Mucosa of descending colon (tissue), 3 donors: Measurements from ENCODE around the gene RBBP6. TPM values are rescaled to one million over a fixed set of nuclear protein-coding genes. Genes with fewer than 3 reads are reported as not detected.
"Not testable (repeated sequence)": the region's sequence is repeated elsewhere in the genome, so short reads cannot be mapped to it uniquely, and the experiment has no call there.

Experiments
- ATAC-seq: fragments of 200-7000 bp; cut with Tn5 transposase; one replicate; pipeline ENCODE4 v1.9.1; 2020; ENCODE audit warnings: mild to moderate bottlenecking, moderate library complexity
- DNase-seq, 3 donors: peaks; one replicate each; pipeline ENCODE4 v3.0.0-alpha.2; 2020
- H3K36me3 ChIP-seq: fragments of 200-600 bp; one replicate; pipeline ENCODE4 v1.8.0; 2021; ENCODE audit warnings: low read depth, mild to moderate bottlenecking
- H3K4me1 ChIP-seq: fragments of 200-600 bp; one replicate; pipeline ENCODE4 v1.8.0; 2021; ENCODE audit warnings: low read depth, mild to moderate bottlenecking
- H3K4me3 ChIP-seq: fragments of 200-600 bp; one replicate; pipeline ENCODE4 v1.8.0; 2021; ENCODE audit warnings: mild to moderate bottlenecking
- H3K9me3 ChIP-seq: fragments of 200-600 bp; one replicate; pipeline ENCODE4 v1.8.0; 2021; ENCODE audit warnings: mild to moderate bottlenecking
- CTCF ChIP-seq: fragments of 200-600 bp; IDR thresholded peaks from one replicate; pipeline ENCODE4 v1.8.0; 2022; ENCODE audit warnings: antibody characterized with exemption, mild to moderate bottlenecking
- intact Hi-C, 2 donors: fragments of 100-400 bp; cut with DNase I in 1 of 2; cut with micrococcal nuclease in 1 of 2; formaldehyde crosslinking; loops; one replicate each; pipeline versions ENCODE4 v1.11.0 to v1.11.1; 2022; cut with DNase I, micrococcal nuclease
- long read RNA-seq, 2 donors: library from polyadenylated mRNA; unstranded; transcript quantifications; one replicate each; pipeline ENCODE4 v2.0.0, GENCODE V29; 2019 to 2021
- total RNA-seq, 3 donors: library from RNA; stranded (reverse); fragmentation: NEBNext Ultra II Directional in 2 of 3; extraction: Animal tissue kit (Norgen Biotek cat#: 25700) in 2 of 3; gene quantifications; one replicate each; pipeline versions ENCODE4 v1.2.1 to v1.2.4, GENCODE V29; 2021 to 2023
- donor health status: DM: no; HTN: no; CAD: no; lungs with moderate emphysema.
- donor health status: DM: no; HTN: no; CAD: no.
- donor health status: DM: no; HTN: yes; CAD: no.

Gene RBBP6
- total RNA-seq = 10 to 100 TPM; 36.3 to 61.5 (median 37.4) TPM
- long read RNA-seq, donor 1, transcript RBBP6-204 (3 exons, 854 nt) = major isoform, 12 of 34 reads
- long read RNA-seq, donor 1, partial matches to known transcripts = 10 of 34 reads
- long read RNA-seq, donor 1, other reads (novel, unspliced or antisense) = 12 of 34 reads
- long read RNA-seq, donor 2, partial matches to known transcripts = 2 of 4 reads
- long read RNA-seq, donor 2, other reads (novel, unspliced or antisense) = 1 of 4 reads

DNA sequence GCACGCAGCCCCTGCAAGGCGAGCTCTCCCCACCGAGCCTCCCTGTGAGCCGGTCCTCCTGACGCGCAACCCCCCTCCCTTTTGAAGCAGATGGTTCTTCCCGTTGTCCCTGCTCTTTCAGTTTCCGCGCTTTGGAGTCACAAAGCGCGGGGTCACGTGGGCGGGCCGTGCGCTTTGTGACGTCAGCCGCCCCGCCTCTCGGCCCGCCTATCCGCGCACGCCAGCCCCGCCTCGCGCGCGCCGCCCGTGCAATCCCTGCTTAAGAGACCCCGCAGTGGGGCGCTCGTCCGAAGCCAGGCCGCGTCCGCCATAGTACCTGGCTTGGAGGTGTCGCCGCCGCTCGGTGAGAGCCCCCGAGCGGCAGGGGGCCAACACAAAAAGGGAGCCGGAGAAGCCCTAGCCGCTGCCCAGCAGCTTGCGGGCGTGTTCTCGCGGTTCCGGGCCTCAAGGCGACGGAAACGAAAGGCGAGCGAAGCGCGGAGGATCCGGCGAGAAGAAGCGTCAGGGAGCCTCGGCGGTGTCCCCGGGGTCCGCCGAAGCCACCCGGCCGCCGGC, at the start of gene RBBP6:
TSS of gene RBBP6 (plus strand) at position 272 of the 555 bp plus-strand sequence. CDS start 1,061 bp downstream, outside the sequence.
- DNase-seq = peak; percentile 96
- ATAC-seq = peak; percentile 97
- peak; percentile 56 for TF ChIP-seq CTCF
- intact Hi-C loops = no loop called here
- Histone ChIP-seq H3K4me1 (peaks cover 8% of the 10 kb centered on the region), H3K36me3 (no peaks in the 10 kb centered on the region), H3K4me3 (peak within 1 kb of the TSS; percentile 95), H3K9me3 (no peaks in the 10 kb centered on the region)

GRCh38 chr16:24490866-24491265, 48.5 kb upstream of the RBBP6 start:
- no peak for TF ChIP-seq CTCF
- H3K4me1 ChIP-seq = no peaks in the 10 kb centered on the region
- no peak overlapping the region for H3K4me3 ChIP-seq
- ATAC-seq (no peak), DNase-seq (no peak)
- intact Hi-C loops = no loop called here
- H3K36me3 ChIP-seq = no peaks in the 10 kb centered on the region
- H3K9me3 ChIP-seq = no peaks in the 10 kb centered on the region

DNA sequence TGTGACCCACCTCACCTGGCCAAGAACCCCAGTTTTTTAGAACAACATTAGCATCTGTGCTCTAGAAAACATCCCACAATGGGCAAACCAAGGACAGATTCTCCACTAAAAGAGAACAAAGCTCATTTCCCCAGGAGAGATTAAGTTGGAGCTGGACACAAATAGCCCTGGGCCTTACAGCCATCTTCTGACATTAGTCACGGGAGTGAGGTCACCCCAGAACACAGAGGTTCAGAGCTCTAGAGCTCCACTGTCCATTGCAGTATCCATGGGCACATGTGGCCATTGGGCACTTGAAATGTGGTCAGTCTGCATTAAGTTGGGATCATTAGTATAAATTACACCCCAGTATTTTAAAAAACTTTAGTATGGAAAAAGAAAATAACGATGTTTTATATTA, 47.6 kb upstream of the RBBP6 start:
- H3K36me3 ChIP-seq = no peaks in the 10 kb centered on the region

GRCh38 chr16:24493821-24494220, 45.5 kb upstream of the RBBP6 start:
- no peak for TF ChIP-seq CTCF
- ATAC-seq (no peak), DNase-seq (no peak)
- intact Hi-C loops = no loop called here
- Histone ChIP-seq H3K9me3 (no peaks in the 10 kb centered on the region), H3K4me3 (no peak overlapping the region), H3K4me1 (no peaks in the 10 kb centered on the region), H3K36me3 (no peaks in the 10 kb centered on the region)

More for the DNA sequence above, 47.6 kb upstream of the RBBP6 start:
- Histone ChIP-seq H3K9me3 (no peaks in the 10 kb centered on the region), H3K4me3 (no peak overlapping the region), H3K4me1 (no peaks in the 10 kb centered on the region)
- TF ChIP-seq CTCF = no peak
- ATAC-seq (no peak), DNase-seq (no peak)
- intact Hi-C loops = no loop called here

DNA sequence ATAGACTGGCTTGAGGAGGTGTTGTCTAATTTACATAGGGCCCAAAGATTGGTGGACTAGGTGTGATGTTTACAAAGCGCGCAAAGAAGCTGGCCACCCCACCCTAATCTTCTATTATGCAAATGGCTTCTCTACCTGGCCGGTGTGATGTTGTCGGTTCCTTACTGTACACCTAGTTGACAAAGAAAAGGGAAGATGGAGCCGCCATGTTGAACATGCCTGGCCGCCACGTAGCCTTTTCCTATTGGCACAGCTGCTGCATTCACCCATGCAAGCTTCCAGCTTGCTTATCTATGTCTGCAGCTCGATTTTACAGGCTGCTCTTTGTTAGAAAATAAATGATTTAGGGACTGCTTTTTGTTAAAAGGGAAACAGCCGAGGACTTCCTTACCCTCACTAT, 44.2 kb upstream of the RBBP6 start:
- H3K4me1 ChIP-seq, intact Hi-C loops, ATAC-seq, H3K36me3 ChIP-seq, H3K4me3 ChIP-seq, H3K9me3 ChIP-seq, DNase-seq: not testable (repeated sequence)

DNA sequence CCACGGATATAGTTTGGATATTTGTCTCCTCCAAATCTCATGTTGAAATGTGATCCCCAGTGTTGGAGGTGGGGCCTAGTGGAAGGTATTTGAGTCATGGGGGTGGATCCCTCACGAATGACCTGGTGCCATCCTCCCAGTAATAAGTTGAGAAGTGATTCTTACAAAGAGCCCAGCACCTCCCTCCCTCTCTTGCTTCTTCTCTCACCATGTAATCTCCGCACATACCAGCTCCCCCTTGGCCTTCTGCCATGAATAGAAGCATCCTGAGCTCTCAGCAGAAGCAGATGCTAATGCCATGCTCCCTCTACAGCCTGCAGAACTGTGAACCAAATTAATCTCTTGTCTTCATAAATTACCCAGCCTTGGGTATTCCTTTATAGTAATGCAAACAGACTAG, 41.9 kb upstream of the RBBP6 start:
- TF ChIP-seq CTCF = no peak

More for the DNA sequence above, 41.9 kb upstream of the RBBP6 start:
- Histone ChIP-seq H3K4me3 (no peak overlapping the region), H3K4me1 (no peaks in the 10 kb centered on the region), H3K9me3 (no peaks in the 10 kb centered on the region), H3K36me3 (no peaks in the 10 kb centered on the region)
- intact Hi-C loops = no loop called here
- ATAC-seq (no peak), DNase-seq (no peak)
